CD4-positive, alpha-beta T cell treated with Interleukin-12 subunit alpha and Interleukin-12 subunit beta, for 1 hour (primary cell): ENCODE data around the gene CHST1.

Source experiments
- DNase-seq: peaks from one replicate; pipeline ENCODE4 v3.0.0-alpha.2; 2020

CHST1 gene

DNA sequence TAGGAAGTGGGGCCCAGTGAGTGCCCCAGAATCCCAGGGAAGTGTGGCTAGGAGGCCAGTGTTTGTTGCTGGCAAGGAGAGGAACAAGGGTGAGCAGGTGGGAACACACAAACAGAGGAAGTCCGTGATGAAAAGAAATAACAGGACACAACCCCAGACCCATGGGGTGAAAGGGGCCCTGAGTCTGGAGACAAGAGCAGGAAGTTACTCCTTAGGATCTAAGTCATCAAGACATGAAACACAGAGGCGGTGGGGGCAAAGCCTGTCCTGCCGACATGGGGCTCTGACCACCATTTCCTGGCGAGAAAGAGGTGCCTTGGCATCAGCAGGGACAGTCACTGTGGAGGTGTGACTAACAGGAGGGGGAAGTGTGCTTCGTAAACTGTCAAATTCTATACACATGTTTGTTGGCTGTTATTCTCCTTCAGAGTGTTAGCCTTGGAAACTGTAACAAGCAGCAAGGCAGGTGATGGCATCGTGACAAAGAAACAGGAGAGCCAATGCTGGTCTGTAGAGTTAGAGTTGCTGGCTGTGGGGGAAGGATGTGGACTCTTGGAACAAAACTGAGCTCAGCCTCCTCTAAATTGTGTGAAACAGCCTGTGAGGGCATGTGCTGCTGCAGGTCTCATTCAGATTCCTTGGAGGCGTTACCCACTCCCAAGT is 21.7 kb downstream of the CHST1 start:
- no peak for DNase-seq

DNA sequence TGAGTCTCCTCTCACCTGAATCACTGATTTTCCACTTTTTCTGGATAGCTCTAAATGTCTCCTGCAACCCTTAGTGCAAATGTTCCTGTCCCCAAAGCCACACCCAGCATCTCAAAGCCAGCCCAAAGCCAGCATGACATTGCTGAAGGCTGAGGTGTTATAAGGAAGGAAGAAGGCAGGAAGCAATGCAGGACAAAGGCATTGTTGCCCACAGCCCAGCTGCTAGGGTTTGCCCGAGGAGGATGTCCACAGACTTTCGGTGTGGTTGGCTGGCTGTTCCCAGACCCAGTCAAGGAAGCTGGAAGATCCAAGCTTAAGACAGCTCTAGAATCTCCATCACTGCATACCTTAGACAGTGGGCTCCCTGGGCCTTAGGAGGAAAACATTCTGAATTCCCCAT is 23.5 kb downstream of the CHST1 start:
- no peak for DNase-seq

DNA sequence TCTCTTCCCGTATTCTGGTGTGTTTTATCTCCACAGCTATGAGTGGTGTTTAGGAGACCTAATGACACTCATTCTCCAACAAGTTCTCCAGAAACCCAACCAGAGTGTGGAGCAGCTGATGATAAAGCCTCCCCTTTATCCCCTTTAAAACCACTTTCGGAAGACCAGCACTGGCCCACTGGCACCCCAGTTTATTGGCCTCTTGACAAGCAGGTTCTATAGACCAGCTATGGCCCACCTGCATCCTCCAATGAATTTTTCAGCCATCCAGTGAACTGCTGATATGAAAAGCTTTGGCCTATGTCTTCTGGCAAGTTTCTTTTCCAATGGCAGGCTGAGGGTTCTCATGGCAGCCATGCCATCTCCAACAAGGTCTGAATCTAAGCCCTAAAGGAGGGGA is 27.4 kb downstream of the CHST1 start:
- DNase-seq: no peak

GRCh38 chr11:45635907-45636306 is 29.5 kb downstream of the CHST1 start:
- DNase-seq: no peak

DNA sequence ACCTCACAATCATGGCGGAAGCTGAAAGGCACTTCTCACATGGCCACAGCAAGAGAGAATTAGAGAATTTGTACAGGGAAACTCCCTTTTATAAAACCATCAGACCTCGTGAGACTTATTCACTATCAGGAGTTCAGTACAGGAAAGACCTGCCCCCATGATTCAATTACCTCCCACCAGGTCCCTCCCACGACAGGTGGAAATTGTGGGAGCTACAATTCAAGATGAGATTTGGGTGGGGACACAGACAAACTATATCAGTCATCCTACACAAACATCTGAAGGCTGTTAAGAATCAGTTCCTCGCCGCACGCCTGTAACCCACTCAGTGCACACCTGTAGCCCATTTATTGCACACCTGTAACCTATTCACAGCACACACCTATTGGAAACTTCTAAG is 39.8 kb downstream of the CHST1 start:
- DNase-seq: no peak

- no peak for DNase-seq
These were observed 41.3 kb downstream of the CHST1 start for GRCh38 chr11:45624095-45624494.

- no peak for DNase-seq
These were observed 42.6 kb downstream of the CHST1 start for GRCh38 chr11:45622861-45623260.

DNA sequence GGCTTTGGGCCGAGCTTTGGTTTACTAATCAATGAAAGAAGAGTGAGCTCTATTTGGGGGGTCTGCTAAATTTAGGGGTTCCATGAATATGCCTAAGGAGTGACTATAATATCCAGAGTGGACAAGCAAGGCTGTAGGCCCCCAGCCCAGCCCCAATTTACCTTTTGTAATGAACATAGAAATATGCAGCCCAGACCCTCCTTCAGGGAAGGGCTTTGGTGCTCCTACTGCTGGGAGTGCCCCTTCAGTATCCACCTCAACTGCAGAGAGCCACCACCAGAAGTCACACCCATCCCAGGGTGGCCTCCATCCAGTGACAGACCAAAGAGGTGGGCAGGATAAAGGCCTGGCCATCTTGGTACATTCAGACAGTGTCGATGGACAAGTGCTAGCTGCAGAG is 43.1 kb downstream of the CHST1 start:
- DNase-seq: no peak

DNA sequence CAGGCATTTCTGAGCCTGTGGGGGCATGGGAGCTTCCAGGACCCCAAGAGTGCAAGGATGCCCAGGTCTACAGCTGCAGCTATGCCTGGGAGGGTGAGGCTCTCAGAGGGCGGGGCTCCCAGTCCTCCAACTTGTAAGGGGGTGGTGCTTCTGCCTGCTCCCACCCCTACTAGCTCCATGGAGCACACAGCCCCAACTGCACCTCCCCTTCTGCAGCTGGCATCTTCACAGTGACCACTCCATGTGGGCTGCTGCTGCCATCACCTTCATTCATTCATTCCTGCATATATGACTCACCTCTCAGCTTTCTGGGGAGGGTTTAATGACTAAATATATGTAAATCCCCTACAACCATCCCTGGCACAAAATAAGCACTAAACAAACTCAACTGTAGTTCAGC is 43.8 kb downstream of the CHST1 start:
- DNase-seq: no peak

- DNase-seq: no peak
These were observed 45.2 kb downstream of the CHST1 start for GRCh38 chr11:45620243-45620642.

- DNase-seq: no peak
These were observed 46.5 kb downstream of the CHST1 start for GRCh38 chr11:45618897-45619296.

- DNase-seq: no peak
These were observed 47.4 kb downstream of the CHST1 start for GRCh38 chr11:45617871-45618601.

DNA sequence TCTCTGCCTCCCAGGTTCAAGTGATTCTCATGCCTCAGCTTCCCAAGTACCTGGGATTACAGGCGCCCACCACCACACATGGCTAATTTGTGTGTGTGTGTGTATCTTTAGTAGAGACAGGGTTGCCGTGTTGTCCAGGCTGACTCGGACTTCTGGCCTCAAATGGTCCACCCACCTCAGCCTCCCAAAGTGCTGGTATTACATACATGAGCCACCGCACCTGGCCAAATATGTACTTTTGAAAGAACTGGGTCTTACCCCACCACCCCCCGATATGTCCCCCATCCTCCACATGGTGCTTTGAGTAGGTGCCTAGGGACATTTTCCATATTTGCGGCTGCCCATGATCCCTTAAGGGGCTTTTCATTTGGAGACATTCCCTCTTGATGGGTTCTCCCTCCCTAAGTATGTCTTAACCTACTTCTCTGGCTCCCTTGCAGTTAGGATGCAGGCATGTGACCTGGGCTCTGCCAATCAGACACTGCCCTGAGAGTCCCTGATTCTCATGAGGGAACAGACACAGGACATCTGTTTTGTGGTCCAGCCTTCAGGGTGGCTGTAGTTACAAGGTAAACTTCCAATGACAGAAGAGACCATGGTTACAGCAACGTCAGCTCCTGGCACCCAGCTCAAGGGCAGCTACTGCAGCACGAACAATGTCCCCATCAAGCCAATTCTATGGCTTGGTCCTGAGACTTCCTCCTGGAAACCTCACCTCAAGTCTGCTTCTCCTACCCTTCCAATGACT is 48.4 kb downstream of the CHST1 start:
- no peak for DNase-seq

DNA sequence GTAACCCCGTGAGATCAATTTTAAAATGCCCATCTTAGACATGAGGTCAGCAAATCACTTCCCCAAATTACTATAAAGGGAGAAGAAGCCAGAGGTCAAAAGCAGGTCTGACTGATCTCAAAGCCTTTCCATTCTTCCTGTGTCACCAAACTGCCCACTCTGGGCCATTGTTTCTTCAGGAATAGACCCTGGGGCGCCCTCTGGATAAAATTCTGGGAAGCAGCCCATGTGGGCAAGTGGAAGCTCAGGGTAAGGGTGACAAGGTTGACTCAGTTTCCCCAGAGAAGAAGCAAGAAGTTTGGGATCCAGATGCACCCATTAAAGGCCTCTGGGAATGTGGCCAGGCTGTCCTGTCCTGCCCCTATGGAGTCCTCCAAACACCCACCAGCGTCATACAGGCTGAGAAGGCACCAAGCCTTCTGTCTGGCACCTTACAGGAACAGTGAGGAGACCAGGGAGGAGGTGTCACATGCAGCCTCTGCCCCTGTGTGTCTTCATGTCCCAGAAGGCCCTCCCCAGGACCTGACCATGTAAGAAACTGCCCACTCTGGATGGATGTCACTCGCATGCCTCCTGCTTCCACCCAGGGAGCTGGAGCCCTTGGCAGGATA is 50.1 kb downstream of the CHST1 start:
- no peak for DNase-seq

GRCh38 chr11:45614196-45614828 is 51.1 kb downstream of the CHST1 start:
- DNase-seq: no peak

GRCh38 chr11:45610627-45611026 is 54.8 kb downstream of the CHST1 start:
- no peak for DNase-seq

- no peak for DNase-seq
These were observed 55.5 kb downstream of the CHST1 start for GRCh38 chr11:45609902-45610301.

GRCh38 chr11:45609337-45609736 is 56.1 kb downstream of the CHST1 start:
- DNase-seq: no peak

GRCh38 chr11:45607995-45608394 is 57.4 kb downstream of the CHST1 start:
- DNase-seq: no peak

GRCh38 chr11:45606514-45607281 is 58.7 kb downstream of the CHST1 start:
- no peak for DNase-seq

DNA sequence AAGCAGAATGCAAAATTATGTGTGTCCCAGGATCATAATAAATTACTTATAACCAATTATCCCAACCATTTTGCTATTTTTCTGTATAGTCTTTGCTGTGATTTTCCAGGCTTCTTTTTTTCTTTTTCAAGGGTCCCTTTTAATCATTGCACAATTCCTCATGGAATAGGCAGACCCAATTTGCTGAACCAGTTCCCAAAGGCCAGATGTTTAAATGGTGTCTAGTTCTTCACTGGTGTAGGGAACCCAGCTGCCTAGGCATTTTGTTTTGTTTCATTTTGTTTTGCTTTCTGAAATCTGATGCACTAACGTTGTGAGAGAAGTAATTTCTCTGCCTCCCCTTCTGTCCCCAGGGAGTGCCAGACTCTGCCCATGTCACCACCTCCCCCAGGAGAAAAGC is 60.4 kb downstream of the CHST1 start:
- no peak for DNase-seq

- DNase-seq: no peak
These were observed 61.3 kb downstream of the CHST1 start for GRCh38 chr11:45603946-45604682.
